A549 treated with CpdA at 1 μM for 4 hours (cell line): ENCODE data around the gene ZNF382. TPM values are rescaled to one million over a fixed set of nuclear protein-coding genes. Genes with fewer than 3 reads are reported as not detected.

ENCODE experiments used
- total RNA-seq: library from RNA; stranded (reverse); fragments of 200-300 nt; extraction: Qiagen RNA extraction; gene quantifications from 5 replicates; pipeline ENCODE4 v1.2.3, GENCODE V29; 2022; ENCODE audit warnings: low read depth

ZNF382 gene
- 0.03 to 0.05 TPM in 2 of 5 replicates, not detected in the others for total RNA-seq

GRCh38 chr19:36605101-36605876 lies at the start of gene ZNF382:
Gene ZNF382, plus strand, starts transcription at chr19:36605313. Its CDS starts 4,602 bp downstream, at chr19:36609915.

GRCh38 chr19:36573020-36573894 lies 31.9 kb upstream of the ZNF382 start, which contains the start of gene ZNF529:
Gene ZNF529, minus strand, starts transcription at chr19:36573292. Its CDS starts 946 bp downstream, at chr19:36572346.

Other genes starting within 250 kb of the ZNF382 start
- gene ZFP14, start 226.1 kb upstream of the ZNF382 start, total RNA-seq: 2.2 to 2.8 TPM (median 2.4 TPM) in 5 replicates
- 1.9 to 2.8 TPM (median 2.3 TPM) in 5 replicates for gene ZFP82, start 186.7 kb upstream of the ZNF382 start, total RNA-seq
- 8.4 to 10.4 TPM (median 9.5 TPM) in 5 replicates for gene ZNF566, start 115.8 kb upstream of the ZNF382 start, total RNA-seq
- 6.3 to 13.8 TPM (median 6.8 TPM) in 5 replicates for gene ZNF260, start 77.0 kb upstream of the ZNF382 start, total RNA-seq
- 2.5 to 2.9 TPM (median 2.7 TPM) in 5 replicates for gene ZNF529, start 32.0 kb upstream of the ZNF382 start, total RNA-seq
- 6.8 to 10.4 TPM (median 8.1 TPM) in 5 replicates for gene ZNF461, start 61.5 kb downstream of the ZNF382 start, total RNA-seq
- gene ZNF567, start 82.3 kb downstream of the ZNF382 start, total RNA-seq: 9.1 to 10.6 TPM (median 9.7 TPM) in 5 replicates
- gene ZNF850, start 167.5 kb downstream of the ZNF382 start, total RNA-seq: 0.44 to 0.88 TPM (median 0.77 TPM) in 5 replicates
- 0.08 to 0.35 TPM (median 0.23 TPM) in 5 replicates for gene ZNF790, start 233.1 kb downstream of the ZNF382 start, total RNA-seq
- gene ZNF345, start 245.6 kb downstream of the ZNF382 start, total RNA-seq: 0.07 to 0.53 TPM (median 0.34 TPM) in 5 replicates